Transverse colon (tissue), 4 donors: Measurements from ENCODE around the gene LSM6.

Source experiments
- POLR2A ChIP-seq: fragments of 450-650 bp; IDR thresholded peaks from one replicate; pipeline ENCODE4 v1.6.1; 2016; ENCODE audit warnings: antibody characterized with exemption, mild to moderate bottlenecking, moderate library complexity
- POLR2AphosphoS5 ChIP-seq, 3 donors: sonication (generic); formaldehyde crosslinking; IDR thresholded peaks; one replicate each; pipeline ENCODE4 v1.6.1; 2016; ENCODE audit warnings: antibody characterized with exemption in 3 of 3
- TF ChIP-seq, protein P1 (sequence below), 5 experiments: fragments of 200-600 bp in 3 of 5; fragments of 450-650 bp in 2 of 5; sonication (generic) in 3 of 5; IDR thresholded peaks; 1 replicate in 2 of 5; 2 replicates in 3 of 5; pipeline ENCODE4 v1.5.1; 2016 to 2017; ENCODE audit warnings: antibody characterized with exemption in 5 of 5, inconsistent platforms in 3 of 5, mild to moderate bottlenecking in 2 of 5, moderate library complexity in 1 of 5

GRCh38 chr4:146155152-146155724, 20.3 kb upstream of the LSM6 start:
- TF ChIP-seq, protein P1, sequence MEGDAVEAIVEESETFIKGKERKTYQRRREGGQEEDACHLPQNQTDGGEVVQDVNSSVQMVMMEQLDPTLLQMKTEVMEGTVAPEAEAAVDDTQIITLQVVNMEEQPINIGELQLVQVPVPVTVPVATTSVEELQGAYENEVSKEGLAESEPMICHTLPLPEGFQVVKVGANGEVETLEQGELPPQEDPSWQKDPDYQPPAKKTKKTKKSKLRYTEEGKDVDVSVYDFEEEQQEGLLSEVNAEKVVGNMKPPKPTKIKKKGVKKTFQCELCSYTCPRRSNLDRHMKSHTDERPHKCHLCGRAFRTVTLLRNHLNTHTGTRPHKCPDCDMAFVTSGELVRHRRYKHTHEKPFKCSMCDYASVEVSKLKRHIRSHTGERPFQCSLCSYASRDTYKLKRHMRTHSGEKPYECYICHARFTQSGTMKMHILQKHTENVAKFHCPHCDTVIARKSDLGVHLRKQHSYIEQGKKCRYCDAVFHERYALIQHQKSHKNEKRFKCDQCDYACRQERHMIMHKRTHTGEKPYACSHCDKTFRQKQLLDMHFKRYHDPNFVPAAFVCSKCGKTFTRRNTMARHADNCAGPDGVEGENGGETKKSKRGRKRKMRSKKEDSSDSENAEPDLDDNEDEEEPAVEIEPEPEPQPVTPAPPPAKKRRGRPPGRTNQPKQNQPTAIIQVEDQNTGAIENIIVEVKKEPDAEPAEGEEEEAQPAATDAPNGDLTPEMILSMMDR (IDR thresholded peaks at IDR 0.05), result no peak
- TF ChIP-seq POLR2AphosphoS5 (IDR thresholded peaks at IDR 0.05), result no peak
- no peak for TF ChIP-seq POLR2A
